ENCODE results near the gene SNRPA.
"Not testable (repeated sequence)": the region's sequence is repeated elsewhere in the genome, so short reads cannot be mapped to it uniquely, and the experiment has no call there.

The SNRPA gene

GRCh38 chr19:40724855-40725254 lies 26.1 kb upstream of the SNRPA start:
- no peaks in the 10 kb centered on the region for H4K20me1 ChIP-seq (ENCODE audit: insufficient read depth, low read length)
- no peaks in the 10 kb centered on the region for H3K27me3 ChIP-seq (ENCODE audit: insufficient read depth, low read length)
- no peaks in the 10 kb centered on the region for H3K9me3 ChIP-seq (ENCODE audit: low read length)
- H3K4me2 ChIP-seq (ENCODE audit: low read length) = no peak overlapping the region
- no peak overlapping the region for H3K4me3 ChIP-seq (ENCODE audit: low read depth, low read length, poor library complexity, severe bottlenecking)
- H3K9me2 ChIP-seq (ENCODE audit: low read depth, low read length) = no peaks in the 10 kb centered on the region
- H3K36me3 ChIP-seq (ENCODE audit: insufficient read depth, low read length) = peaks cover 7% of the 10 kb centered on the region
- H2AFZ ChIP-seq (ENCODE audit: low read length) = no peak overlapping the region
- TF ChIP-seq EZH2 (IDR thresholded peaks at IDR 0.05; ENCODE audit: borderline replicate concordance, low read length) = no peak
- TF ChIP-seq CTCF (IDR thresholded peaks at IDR 0.05; ENCODE audit: low read length) = no peak
- peaks cover 2% of the 10 kb centered on the region for H3K4me1 ChIP-seq (ENCODE audit: insufficient read depth, low read length, severe bottlenecking)
- H3K9ac ChIP-seq (ENCODE audit: low read length) = no peak overlapping the region
- H3K27ac ChIP-seq (ENCODE audit: low read depth, low read length, poor library complexity, severe bottlenecking) = no peak overlapping the region
- H3K79me2 ChIP-seq (ENCODE audit: insufficient read depth, low read length) = no peaks in the 10 kb centered on the region
- H3F3A ChIP-seq (ENCODE audit: insufficient read depth, low read length) = no peaks in the 10 kb centered on the region

GRCh38 chr19:40726279-40726678 lies 24.7 kb upstream of the SNRPA start:
- TF ChIP-seq EZH2 (IDR thresholded peaks at IDR 0.05; ENCODE audit: borderline replicate concordance, low read length) (no peak), CTCF (IDR thresholded peaks at IDR 0.05; ENCODE audit: low read length) (no peak)
- no peaks in the 10 kb centered on the region for H3F3A ChIP-seq (ENCODE audit: insufficient read depth, low read length)
- H3K79me2 ChIP-seq (ENCODE audit: insufficient read depth, low read length) = no peaks in the 10 kb centered on the region
- no peaks in the 10 kb centered on the region for H3K9me3 ChIP-seq (ENCODE audit: low read length)
- no peaks in the 10 kb centered on the region for H4K20me1 ChIP-seq (ENCODE audit: insufficient read depth, low read length)
- no peak overlapping the region for H3K4me3 ChIP-seq (ENCODE audit: low read depth, low read length, poor library complexity, severe bottlenecking)
- peaks cover 15% of the 10 kb centered on the region for H3K36me3 ChIP-seq (ENCODE audit: insufficient read depth, low read length)
- no peak overlapping the region for H2AFZ ChIP-seq (ENCODE audit: low read length)
- no peak overlapping the region for H3K27ac ChIP-seq (ENCODE audit: low read depth, low read length, poor library complexity, severe bottlenecking)
- H3K27me3 ChIP-seq (ENCODE audit: insufficient read depth, low read length) = no peaks in the 10 kb centered on the region
- no peak overlapping the region for H3K4me2 ChIP-seq (ENCODE audit: low read length)
- no peak overlapping the region for H3K9ac ChIP-seq (ENCODE audit: low read length)
- H3K4me1 ChIP-seq (ENCODE audit: insufficient read depth, low read length, severe bottlenecking) = no peaks in the 10 kb centered on the region
- no peaks in the 10 kb centered on the region for H3K9me2 ChIP-seq (ENCODE audit: low read depth, low read length)

- H3K27ac ChIP-seq (ENCODE audit: low read depth, low read length, poor library complexity, severe bottlenecking); H3K9ac ChIP-seq (ENCODE audit: low read length); H3K79me2 ChIP-seq (ENCODE audit: insufficient read depth, low read length); H3F3A ChIP-seq (ENCODE audit: insufficient read depth, low read length); H3K9me2 ChIP-seq (ENCODE audit: low read depth, low read length); H3K9me3 ChIP-seq (ENCODE audit: low read length); H3K27me3 ChIP-seq (ENCODE audit: insufficient read depth, low read length); H3K4me2 ChIP-seq (ENCODE audit: low read length); H3K4me3 ChIP-seq (ENCODE audit: low read depth, low read length, poor library complexity, severe bottlenecking); H4K20me1 ChIP-seq (ENCODE audit: insufficient read depth, low read length); H2AFZ ChIP-seq (ENCODE audit: low read length); H3K4me1 ChIP-seq (ENCODE audit: insufficient read depth, low read length, severe bottlenecking): not testable (repeated sequence)
- H3K36me3 ChIP-seq (ENCODE audit: insufficient read depth, low read length) = peaks cover 19% of the 10 kb centered on the region
These were observed 20.9 kb upstream of the SNRPA start for GRCh38 chr19:40730065-40730464.

- not testable (repeated sequence) for H3K4me1 ChIP-seq (ENCODE audit: insufficient read depth, low read length, severe bottlenecking); H3F3A ChIP-seq (ENCODE audit: insufficient read depth, low read length); H2AFZ ChIP-seq (ENCODE audit: low read length); H3K4me3 ChIP-seq (ENCODE audit: low read depth, low read length, poor library complexity, severe bottlenecking); H3K4me2 ChIP-seq (ENCODE audit: low read length); H3K9ac ChIP-seq (ENCODE audit: low read length); H3K27me3 ChIP-seq (ENCODE audit: insufficient read depth, low read length); H3K9me2 ChIP-seq (ENCODE audit: low read depth, low read length); H3K9me3 ChIP-seq (ENCODE audit: low read length); H4K20me1 ChIP-seq (ENCODE audit: insufficient read depth, low read length); H3K79me2 ChIP-seq (ENCODE audit: insufficient read depth, low read length); H3K27ac ChIP-seq (ENCODE audit: low read depth, low read length, poor library complexity, severe bottlenecking)
- H3K36me3 ChIP-seq (ENCODE audit: insufficient read depth, low read length) = peaks cover 24% of the 10 kb centered on the region
These were observed 18.7 kb upstream of the SNRPA start for GRCh38 chr19:40732304-40732703.

Measured in OCI-LY1 (cell line).